Right atrium auricular region (tissue), 2 donors: ENCODE data around the gene GEMIN7. TPM values are rescaled to one million over a fixed set of nuclear protein-coding genes. Genes with fewer than 3 reads are reported as not detected.
"Not testable (repeated sequence)": the region's sequence is repeated elsewhere in the genome, so short reads cannot be mapped to it uniquely, and the experiment has no call there.

Experiments used
- DNase-seq: peaks from one replicate; pipeline ENCODE4 v3.0.0-alpha.2; 2019; ENCODE audit warnings: low spot score
- H3K27ac ChIP-seq, 2 donors: fragments of 200-600 bp; sonication (generic); 1 replicate in 1 of 2; 2 replicates in 1 of 2; pipeline ENCODE4 v1.5.1; 2016 to 2019
- H3K27me3 ChIP-seq, 2 donors: fragments of 200-600 bp; sonication (generic); one replicate each; pipeline versions ENCODE4 v1.5.1 to v1.6.0; 2017 to 2019
- H3K36me3 ChIP-seq: fragments of 200-600 bp; sonication (generic); one replicate; pipeline ENCODE4 v1.5.1; 2016
- H3K4me1 ChIP-seq, 2 donors: fragments of 200-600 bp; sonication (generic); one replicate each; pipeline versions ENCODE4 v1.5.1 to v1.6.0; 2017 to 2019
- H3K4me3 ChIP-seq, 2 donors: fragments of 200-600 bp; sonication (generic); 1 replicate in 1 of 2; 2 replicates in 1 of 2; pipeline ENCODE4 v1.5.1; 2017 to 2019; ENCODE audit warnings: mild to moderate bottlenecking in 1 of 2, moderate library complexity in 1 of 2
- H3K9me3 ChIP-seq, 2 donors: fragments of 200-600 bp; sonication (generic); one replicate each; pipeline ENCODE4 v1.5.1; 2019
- CTCF ChIP-seq, 2 donors: fragments of 200-600 bp; sonication (generic); IDR thresholded peaks; one replicate each; pipeline ENCODE4 v1.5.1; 2019; ENCODE audit warnings: antibody characterized with exemption in 2 of 2
- total RNA-seq, 2 donors: library from RNA; depleted of rRNA; stranded (reverse); fragments of >200 nt; gene quantifications; one replicate each; pipeline ENCODE4 v1.1.0, GENCODE V29; 2016

The GEMIN7 gene
- total RNA-seq, 2 donors from 2014 or later = 11.3 to 20.0 TPM

- Histone ChIP-seq H3K9me3 (no peaks in the 10 kb centered on the region), H3K27me3 (no peaks in the 10 kb centered on the region), H3K4me3 (no peak overlapping the region), H3K27ac (peak overlapping the region in 1 of 2 donors; percentile 83), H3K4me1 (peaks cover 0 to 83% of the 10 kb centered on the region in 2 donors), H3K36me3 (no peaks in the 10 kb centered on the region)
- TF ChIP-seq CTCF (IDR thresholded peaks at IDR 0.05) = no peak
- DNase-seq = no peak
Observed at GRCh38 chr19:45101806-45102205, 22.7 kb downstream of the GEMIN7 start.

GRCh38 chr19:45102481-45102880 lies 23.4 kb downstream of the GEMIN7 start:
- H3K27me3 ChIP-seq = no peaks in the 10 kb centered on the region
- no peak overlapping the region for H3K4me3 ChIP-seq
- no peak for DNase-seq
- no peaks in the 10 kb centered on the region for H3K9me3 ChIP-seq
- peaks cover 0 to 77% of the 10 kb centered on the region in 2 donors for H3K4me1 ChIP-seq
- H3K27ac ChIP-seq = peak overlapping the region in 1 of 2 donors; percentile 76
- no peak for TF ChIP-seq CTCF (IDR thresholded peaks at IDR 0.05)
- no peaks in the 10 kb centered on the region for H3K36me3 ChIP-seq

GRCh38 chr19:45103156-45103507 lies 24.1 kb downstream of the GEMIN7 start:
- no peak for DNase-seq
- Histone ChIP-seq H3K27me3 (no peaks in the 10 kb centered on the region), H3K4me1 (peaks cover 0 to 70% of the 10 kb centered on the region in 2 donors), H3K4me3 (peak overlapping the region in 1 of 2 donors; percentile 36), H3K36me3 (no peaks in the 10 kb centered on the region), H3K9me3 (no peaks in the 10 kb centered on the region), H3K27ac (peak overlapping the region; percentile 11 to 76)
- peak in 1 of 2 donors; percentile 5 for TF ChIP-seq CTCF (IDR thresholded peaks at IDR 0.05)

GRCh38 chr19:45103508-45104319 lies 24.7 kb downstream of the GEMIN7 start:
- TF ChIP-seq CTCF (IDR thresholded peaks at IDR 0.05) = no peak
- peak overlapping the region in 1 of 2 donors; percentile 36 for H3K4me3 ChIP-seq
- H3K4me1 ChIP-seq = peaks cover 0 to 64% of the 10 kb centered on the region in 2 donors
- no peaks in the 10 kb centered on the region for H3K36me3 ChIP-seq
- peak overlapping the region; percentile 11 to 76 for H3K27ac ChIP-seq
- DNase-seq = no peak
- H3K9me3 ChIP-seq = no peaks in the 10 kb centered on the region
- H3K27me3 ChIP-seq = no peaks in the 10 kb centered on the region

- Histone ChIP-seq H3K36me3 (no peaks in the 10 kb centered on the region), H3K27ac (no peak overlapping the region), H3K27me3 (no peaks in the 10 kb centered on the region), H3K4me3 (no peak overlapping the region), H3K4me1 (peaks cover 0 to 53% of the 10 kb centered on the region in 2 donors), H3K9me3 (no peaks in the 10 kb centered on the region)
- TF ChIP-seq CTCF (IDR thresholded peaks at IDR 0.05) = no peak
- DNase-seq = no peak
Observed at GRCh38 chr19:45104658-45105349, 25.7 kb downstream of the GEMIN7 start.

GRCh38 chr19:45106363-45106762 lies 27.3 kb downstream of the GEMIN7 start:
- not testable (repeated sequence) for H3K27ac ChIP-seq, H3K36me3 ChIP-seq, DNase-seq, H3K4me3 ChIP-seq, H3K27me3 ChIP-seq, H3K9me3 ChIP-seq
- peaks cover 0 to 43% of the 10 kb centered on the region in 2 donors for H3K4me1 ChIP-seq
